A549 (cell line): ENCODE results near the gene ELF4.

Experiments
- CTCF ChIP-seq: fragments of >200 bp; sonication (Bioruptor Twin); formaldehyde crosslinking; IDR thresholded peaks from 3 replicates; pipeline ENCODE4 v1.5.1; 2016
- E2F6 ChIP-seq: IDR thresholded peaks from 2 replicates; pipeline ENCODE4 v1.6.1; 2012; ENCODE audit warnings: low read depth, borderline replicate concordance
- ESRRA ChIP-seq: fragments of 150-350 bp; IDR thresholded peaks from 2 replicates; pipeline ENCODE4 v1.6.1; 2014; ENCODE audit warnings: mild to moderate bottlenecking, low read length, borderline replicate concordance
- HDAC2 ChIP-seq: fragments of 200-600 bp; sonication (generic); IDR thresholded peaks from 2 replicates; pipeline ENCODE4 v1.6.1; 2016
- MAX ChIP-seq: IDR thresholded peaks from 2 replicates; pipeline ENCODE4 v1.6.1; 2012
- MAZ ChIP-seq: fragments of 150-350 bp; IDR thresholded peaks from 2 replicates; pipeline ENCODE4 v1.6.1; 2014; ENCODE audit warnings: antibody characterized with exemption, low read depth, low read length, borderline replicate concordance
- PBX3 ChIP-seq: IDR thresholded peaks from 2 replicates; pipeline ENCODE4 v1.6.1; 2012
- POLR2A ChIP-seq: IDR thresholded peaks from 2 replicates; pipeline ENCODE4 v1.6.1; 2012; ENCODE audit warnings: mild to moderate bottlenecking, low read length
- RCOR1 ChIP-seq: fragments of 150-350 bp; IDR thresholded peaks from 2 replicates; pipeline ENCODE4 v1.6.1; 2014; ENCODE audit warnings: antibody characterized with exemption, low read length, low read depth
- RFX5 ChIP-seq: fragments of 450-650 bp; IDR thresholded peaks from 2 replicates; pipeline ENCODE4 v1.7.1; 2014; ENCODE audit warnings: antibody characterized with exemption, mild to moderate bottlenecking, moderate library complexity
- SREBF2 ChIP-seq: fragments of 450-650 bp; IDR thresholded peaks from 2 replicates; pipeline ENCODE4 v1.6.1; 2014; ENCODE audit warnings: mild to moderate bottlenecking, moderate library complexity
- TF ChIP-seq, protein P1 (sequence below): fragments of 450-650 bp; IDR thresholded peaks from 2 replicates; pipeline ENCODE4 v1.6.1; 2014; ENCODE audit warnings: antibody characterized with exemption

DNA sequence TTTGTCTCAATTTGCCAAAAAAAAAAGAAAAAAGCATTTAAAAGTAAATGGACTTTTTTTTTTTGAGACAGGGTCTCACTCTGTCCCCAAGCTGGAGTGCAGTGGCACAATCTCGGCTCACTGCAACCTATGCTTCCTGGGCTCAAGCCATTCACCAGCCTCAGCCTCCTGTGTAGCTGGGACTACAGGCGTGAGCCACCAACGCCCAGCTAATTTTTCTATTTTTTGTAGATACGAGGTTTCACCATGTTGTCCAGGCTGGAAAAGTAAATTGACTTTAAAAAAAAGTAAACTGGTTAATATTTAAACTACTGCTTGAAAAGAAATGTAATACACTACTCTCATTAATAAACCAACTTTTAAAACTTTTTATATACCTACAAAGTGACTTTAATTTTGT is 49.5 kb upstream of the ELF4 start:
- TF ChIP-seq E2F6 (no peak), PBX3 (no peak), RCOR1 (no peak), CTCF (no peak), MAZ (no peak), HDAC2 (no peak), POLR2A (no peak), SREBF2 (no peak), MAX (no peak), RFX5 (no peak), ESRRA (no peak)
- TF ChIP-seq, protein P1, sequence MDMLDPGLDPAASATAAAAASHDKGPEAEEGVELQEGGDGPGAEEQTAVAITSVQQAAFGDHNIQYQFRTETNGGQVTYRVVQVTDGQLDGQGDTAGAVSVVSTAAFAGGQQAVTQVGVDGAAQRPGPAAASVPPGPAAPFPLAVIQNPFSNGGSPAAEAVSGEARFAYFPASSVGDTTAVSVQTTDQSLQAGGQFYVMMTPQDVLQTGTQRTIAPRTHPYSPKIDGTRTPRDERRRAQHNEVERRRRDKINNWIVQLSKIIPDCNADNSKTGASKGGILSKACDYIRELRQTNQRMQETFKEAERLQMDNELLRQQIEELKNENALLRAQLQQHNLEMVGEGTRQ: no peak
